WI38 (cell line): ENCODE results near the gene GARRE1.
"Not testable (repeated sequence)": the region's sequence is repeated elsewhere in the genome, so short reads cannot be mapped to it uniquely, and the experiment has no call there.

Source experiments
- H3K4me3 ChIP-seq: 2 replicates; pipeline ENCODE4 v1.5.1; 2011; ENCODE audit warnings: low read depth, mild to moderate bottlenecking, control low read depth, low read length
- CTCF ChIP-seq: IDR thresholded peaks from 2 replicates; pipeline ENCODE4 v1.5.1; 2012; ENCODE audit warnings: low read depth, mild to moderate bottlenecking, control low read depth, low read length

Gene GARRE1

GRCh38 chr19:34254046-34254697 lies at the start of gene GARRE1:
TSS of gene GARRE1 (plus strand) at chr19:34254554. CDS start at chr19:34300474, 45,920 bp downstream.
- TF ChIP-seq CTCF: no peak
- peak within 1 kb of the TSS; percentile 78 for H3K4me3 ChIP-seq

GRCh38 chr19:34205324-34205723 lies 49.0 kb upstream of the GARRE1 start:
- not testable (repeated sequence) for H3K4me3 ChIP-seq

GRCh38 chr19:34208291-34208884 lies 46.0 kb upstream of the GARRE1 start:
- no peak for TF ChIP-seq CTCF
- no peak overlapping the region for H3K4me3 ChIP-seq

GRCh38 chr19:34209726-34210125 lies 44.6 kb upstream of the GARRE1 start:
- TF ChIP-seq CTCF: no peak
- no peak overlapping the region for H3K4me3 ChIP-seq

GRCh38 chr19:34213283-34213682 lies 41.1 kb upstream of the GARRE1 start:
- TF ChIP-seq CTCF: no peak
- no peak overlapping the region for H3K4me3 ChIP-seq

GRCh38 chr19:34214040-34214439 lies 40.3 kb upstream of the GARRE1 start:
- TF ChIP-seq CTCF: no peak
- no peak overlapping the region for H3K4me3 ChIP-seq

- TF ChIP-seq CTCF: no peak
- no peak overlapping the region for H3K4me3 ChIP-seq
Measured at GRCh38 chr19:34215006-34215665, 39.2 kb upstream of the GARRE1 start.
